Non-pigmented ciliary epithelial cell (primary cell): ENCODE measurements around the gene PTGIR.

ENCODE experiments used
- DNase-seq: peaks from one replicate; pipeline ENCODE4 v3.0.0-alpha.2; 2010; ENCODE audit warnings: low read depth

PTGIR gene

DNA sequence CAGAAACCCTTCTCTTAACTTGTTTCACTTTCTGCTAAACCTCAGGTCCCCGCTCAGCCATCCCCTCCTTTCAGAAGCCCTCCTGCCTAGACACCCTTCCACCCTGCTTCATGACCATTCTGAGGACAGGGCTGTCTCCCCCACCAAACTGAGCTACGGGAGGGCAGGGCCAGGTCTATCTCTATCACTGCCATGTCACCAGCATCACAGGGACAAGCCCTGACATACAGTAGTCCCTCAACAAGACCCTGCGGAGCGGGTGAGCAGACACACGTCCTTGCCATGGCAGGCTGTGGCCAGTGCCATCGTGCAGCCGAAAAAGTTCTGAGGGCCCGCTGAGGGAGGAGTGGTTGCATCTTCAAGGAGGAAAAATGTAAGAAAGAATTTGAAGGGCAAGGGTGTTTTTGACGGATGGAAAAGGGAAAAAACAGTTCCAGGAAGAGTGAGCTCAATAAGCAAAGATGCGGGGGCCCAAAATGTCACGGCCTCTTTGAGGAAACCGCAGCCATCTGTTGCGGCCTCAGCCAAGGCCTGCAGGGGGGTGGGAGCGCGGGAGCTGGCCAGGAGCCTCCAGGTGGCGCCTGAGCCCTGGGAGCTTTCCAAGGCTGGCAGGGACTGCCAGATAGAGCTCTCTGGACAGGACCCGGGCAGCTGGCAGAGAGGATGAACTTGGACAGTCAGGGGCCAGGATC, 8.1 kb downstream of the PTGIR start:
- no peak for DNase-seq

DNA sequence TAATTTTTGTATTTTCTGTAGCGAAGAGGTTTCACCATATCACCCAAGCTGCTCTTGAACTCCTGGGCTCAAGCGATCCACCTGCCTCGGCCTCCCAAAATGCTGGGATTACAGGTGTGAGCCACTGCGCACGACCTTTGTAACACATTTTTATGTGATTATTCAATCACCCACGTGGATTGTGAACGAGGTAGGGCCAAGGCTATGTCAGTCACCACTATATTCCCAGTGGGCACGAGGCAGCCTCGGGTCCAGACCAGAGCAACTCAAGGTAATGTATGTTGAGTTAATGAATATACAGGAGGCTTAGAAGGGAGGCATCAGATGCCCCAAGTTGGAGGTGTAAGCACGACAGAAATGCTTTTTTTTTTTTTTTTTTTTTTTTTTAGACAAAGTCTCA, 8.9 kb downstream of the PTGIR start:
- no peak for DNase-seq

DNA sequence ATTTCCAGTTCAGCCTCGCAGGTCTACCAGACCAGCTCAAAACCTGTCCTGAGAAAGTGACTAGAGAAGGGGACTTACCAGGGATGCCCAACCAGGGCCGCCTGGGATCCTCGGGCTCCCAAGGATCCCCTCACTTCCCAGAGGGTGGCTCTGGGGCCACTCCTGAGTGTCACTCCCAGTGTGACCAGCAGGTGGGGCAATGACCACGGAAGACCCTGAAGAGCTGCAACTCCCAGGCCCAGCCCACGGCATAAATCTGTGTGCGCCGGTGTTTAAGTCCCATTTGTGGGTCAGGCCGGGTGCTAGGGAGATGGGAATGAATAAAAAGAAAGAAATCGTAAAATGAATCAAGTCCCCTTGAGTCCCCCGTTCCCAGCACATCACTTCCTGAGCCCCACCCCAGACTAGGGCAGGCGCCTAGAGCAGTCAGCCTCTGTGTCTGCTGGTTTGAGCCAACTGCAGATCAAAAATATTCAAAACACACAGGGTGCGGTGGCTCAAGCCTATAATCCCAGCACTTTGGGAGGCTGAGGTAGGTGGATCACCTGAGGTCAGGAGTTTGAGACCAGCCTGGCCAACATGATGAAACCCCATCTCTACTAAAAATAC, 10.7 kb downstream of the PTGIR start:
- no peak for DNase-seq

DNA sequence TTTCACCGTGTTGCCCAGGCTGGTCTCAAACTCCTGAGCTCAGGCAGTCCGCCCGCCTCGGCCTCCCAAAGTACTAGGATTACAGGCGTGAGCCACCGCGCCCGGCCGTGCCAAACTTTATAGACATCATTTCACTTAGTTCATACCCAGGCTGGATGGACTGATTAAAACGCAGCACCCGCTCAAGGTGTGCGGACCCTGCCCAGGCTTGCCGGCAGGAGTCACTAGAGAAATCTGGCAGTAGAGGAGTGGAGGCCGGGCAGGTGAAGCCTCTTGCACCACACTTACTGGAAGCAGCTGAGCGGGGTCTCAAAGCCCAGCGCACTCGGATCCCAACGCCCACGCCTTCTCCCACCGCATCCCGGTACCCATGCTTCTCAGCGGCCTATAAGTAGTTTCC, 11.4 kb downstream of the PTGIR start:
- no peak for DNase-seq

DNA sequence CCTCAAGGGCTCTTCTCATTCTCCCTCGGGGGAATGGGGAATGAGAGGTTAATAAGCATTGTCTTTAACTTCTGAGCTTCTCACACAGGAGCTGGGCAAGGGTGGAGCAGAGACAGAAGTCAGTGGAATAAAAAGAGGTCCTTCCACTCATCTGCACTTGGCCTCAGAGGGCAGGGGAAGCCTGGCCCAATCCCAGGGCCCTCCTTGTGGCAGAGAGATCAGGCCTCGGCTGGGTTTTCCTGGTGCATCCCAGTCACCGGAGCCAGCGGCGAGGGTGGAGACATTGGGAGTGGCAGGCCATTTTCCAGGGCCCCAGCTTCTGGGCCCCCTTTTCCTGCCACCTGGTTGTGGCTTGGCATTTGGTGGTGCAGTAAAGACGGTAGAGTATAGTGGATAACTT, 13.1 kb downstream of the PTGIR start:
- DNase-seq = no peak

DNA sequence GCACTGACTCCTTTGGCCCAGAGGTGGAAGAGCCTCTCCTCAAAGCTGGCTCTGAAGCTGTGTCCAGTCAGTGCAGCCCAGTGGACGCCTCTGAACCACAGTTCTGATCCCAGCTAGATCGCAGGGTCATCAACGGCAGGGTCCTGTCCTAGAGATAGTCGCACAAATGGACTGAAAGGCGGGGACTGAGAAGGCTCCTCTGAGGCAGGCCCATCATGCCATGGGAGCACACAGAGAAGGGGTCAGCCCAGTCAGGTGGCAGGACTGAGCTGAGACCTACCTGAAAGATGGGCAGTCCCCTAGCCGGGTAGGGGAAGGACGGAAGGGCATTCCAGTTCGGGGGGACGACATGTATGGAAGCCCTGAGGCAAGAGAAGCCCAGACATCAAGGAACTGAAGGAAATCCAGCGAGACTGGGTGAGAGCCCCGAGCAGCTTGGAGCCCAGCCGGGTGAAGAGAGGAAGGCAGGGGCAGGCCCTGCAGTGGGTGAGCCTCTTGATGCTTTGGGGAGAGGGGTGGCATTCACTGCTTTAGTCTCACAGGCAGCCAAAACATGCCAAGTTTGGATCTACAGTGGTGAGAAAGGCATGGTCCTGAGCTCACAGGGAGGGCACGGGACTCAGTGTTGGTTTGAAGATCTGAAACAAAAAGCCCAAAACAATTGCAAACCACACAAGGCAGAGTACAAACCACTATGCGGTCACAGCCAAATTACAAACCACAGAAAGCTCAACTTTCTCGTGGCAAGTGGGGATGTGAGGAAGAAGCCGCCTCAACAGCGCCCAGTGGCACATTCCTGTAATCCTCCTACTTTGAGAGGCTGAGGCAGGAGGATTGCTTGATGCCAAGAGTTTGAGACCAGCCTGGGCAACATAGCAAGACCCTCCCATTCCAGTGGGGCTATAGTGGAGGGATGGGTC, 13.8 kb downstream of the PTGIR start:
- no peak for DNase-seq

DNA sequence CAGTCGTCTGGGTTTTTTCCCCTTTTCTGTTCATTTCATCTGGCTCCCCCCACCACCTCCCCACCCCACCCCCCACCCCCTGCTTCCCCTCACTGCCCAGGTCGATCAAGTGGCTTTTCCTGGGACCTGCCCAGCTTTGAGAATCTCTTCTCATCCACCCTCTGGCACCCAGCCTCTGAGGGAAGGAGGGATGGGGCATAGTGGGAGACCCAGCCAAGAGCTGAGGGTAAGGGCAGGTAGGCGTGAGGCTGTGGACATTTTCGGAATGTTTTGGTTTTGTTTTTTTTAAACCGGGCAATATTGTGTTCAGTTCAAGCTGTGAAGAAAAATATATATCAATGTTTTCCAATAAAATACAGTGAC, 14.5 kb downstream of the PTGIR start:
- no peak for DNase-seq

DNA sequence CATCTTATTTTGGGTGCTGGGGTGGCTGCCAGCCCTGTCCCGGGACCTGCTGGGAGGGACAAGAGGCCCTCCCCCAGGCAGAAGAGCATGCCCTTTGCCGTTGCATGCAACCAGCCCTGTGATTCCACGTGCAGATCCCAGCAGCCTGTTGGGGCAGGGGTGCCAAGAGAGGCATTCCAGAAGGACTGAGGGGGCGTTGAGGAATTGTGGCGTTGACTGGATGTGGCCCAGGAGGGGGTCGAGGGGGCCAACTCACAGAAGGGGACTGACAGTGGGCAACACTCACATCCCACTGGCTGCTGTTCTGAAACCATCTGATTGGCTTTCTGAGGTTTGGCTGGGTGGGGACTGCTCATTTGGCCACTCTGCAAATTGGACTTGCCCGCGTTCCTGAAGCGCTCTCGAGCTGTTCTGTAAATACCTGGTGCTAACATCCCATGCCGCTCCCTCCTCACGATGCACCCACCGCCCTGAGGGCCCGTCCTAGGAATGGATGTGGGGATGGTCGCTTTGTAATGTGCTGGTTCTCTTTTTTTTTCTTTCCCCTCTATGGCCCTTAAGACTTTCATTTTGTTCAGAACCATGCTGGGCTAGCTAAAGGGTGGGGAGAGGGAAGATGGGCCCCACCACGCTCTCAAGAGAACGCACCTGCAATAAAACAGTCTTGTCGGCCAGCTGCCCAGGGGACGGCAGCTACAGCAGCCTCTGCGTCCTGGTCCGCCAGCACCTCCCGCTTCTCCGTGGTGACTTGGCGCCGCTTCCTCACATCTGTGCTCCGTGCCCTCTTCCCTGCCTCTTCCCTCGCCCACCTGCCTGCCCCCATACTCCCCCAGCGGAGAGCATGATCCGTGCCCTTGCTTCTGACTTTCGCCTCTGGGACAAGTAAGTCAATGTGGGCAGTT, 15.1 kb downstream of the PTGIR start:
- no peak for DNase-seq

DNA sequence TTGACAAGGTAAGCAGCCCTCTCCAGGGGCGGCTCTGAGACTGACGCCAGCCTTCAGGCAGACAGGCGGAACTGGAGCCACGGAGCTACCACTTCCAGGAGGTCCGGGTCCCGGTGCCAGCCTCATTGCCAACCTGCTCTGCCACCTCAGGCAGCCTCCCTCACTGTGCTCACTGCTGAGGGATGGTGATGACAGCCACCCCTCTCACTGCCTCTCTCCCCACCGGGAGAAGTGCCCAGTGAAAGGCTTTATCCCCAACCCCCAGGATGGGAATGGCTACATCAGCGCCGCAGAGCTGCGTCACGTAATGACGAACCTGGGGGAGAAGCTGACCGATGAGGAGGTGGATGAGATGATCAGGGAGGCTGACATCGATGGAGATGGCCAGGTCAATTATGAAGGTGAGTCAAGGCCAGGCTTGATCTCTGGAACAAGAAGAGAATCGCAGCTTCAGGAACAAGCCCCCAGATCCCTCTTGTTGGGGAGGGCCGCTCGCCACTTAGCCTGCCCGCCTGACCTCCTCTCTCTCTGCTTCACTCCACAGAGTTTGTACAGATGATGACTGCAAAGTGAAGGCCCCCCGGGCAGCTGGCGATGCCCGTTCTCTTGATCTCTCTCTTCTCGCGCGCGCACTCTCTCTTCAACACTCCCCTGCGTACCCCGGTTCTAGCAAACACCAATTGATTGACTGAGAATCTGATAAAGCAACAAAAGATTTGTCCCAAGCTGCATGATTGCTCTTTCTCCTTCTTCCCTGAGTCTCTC, 16.1 kb downstream of the PTGIR start:
- DNase-seq = no peak

DNA sequence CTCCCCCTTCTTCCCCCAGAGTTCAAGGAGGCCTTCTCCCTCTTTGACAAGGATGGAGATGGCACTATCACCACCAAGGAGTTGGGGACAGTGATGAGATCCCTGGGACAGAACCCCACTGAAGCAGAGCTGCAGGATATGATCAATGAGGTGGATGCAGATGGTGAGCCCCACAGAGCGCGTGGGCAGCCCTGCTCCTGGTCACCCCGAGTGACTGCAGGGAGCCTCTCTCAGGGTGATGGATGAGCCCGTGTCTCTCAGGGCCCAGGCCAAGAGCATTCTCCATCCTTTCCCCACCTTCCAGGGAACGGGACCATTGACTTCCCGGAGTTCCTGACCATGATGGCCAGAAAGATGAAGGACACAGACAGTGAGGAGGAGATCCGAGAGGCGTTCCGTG, 16.7 kb downstream of the PTGIR start:
- no peak for DNase-seq

DNA sequence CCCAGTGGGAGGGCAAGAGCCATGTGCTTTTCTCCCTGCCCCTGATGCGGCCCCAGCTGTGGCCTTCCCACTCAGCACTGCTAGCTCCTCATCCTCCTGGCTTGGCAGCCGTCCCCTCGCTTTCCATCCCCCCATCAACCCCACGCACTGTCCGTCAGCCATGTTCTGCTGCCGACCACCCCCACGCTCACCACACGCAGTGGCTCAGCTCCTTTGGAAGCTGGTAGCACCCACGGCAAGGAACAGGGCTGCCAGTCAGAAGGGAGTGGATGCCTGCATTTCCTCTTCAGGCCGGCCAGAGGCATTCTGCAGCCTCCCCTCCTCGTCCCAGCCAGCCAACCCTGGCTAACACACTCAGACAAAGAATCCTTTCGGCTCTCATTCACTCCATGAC, 17.4 kb downstream of the PTGIR start:
- no peak for DNase-seq

DNA sequence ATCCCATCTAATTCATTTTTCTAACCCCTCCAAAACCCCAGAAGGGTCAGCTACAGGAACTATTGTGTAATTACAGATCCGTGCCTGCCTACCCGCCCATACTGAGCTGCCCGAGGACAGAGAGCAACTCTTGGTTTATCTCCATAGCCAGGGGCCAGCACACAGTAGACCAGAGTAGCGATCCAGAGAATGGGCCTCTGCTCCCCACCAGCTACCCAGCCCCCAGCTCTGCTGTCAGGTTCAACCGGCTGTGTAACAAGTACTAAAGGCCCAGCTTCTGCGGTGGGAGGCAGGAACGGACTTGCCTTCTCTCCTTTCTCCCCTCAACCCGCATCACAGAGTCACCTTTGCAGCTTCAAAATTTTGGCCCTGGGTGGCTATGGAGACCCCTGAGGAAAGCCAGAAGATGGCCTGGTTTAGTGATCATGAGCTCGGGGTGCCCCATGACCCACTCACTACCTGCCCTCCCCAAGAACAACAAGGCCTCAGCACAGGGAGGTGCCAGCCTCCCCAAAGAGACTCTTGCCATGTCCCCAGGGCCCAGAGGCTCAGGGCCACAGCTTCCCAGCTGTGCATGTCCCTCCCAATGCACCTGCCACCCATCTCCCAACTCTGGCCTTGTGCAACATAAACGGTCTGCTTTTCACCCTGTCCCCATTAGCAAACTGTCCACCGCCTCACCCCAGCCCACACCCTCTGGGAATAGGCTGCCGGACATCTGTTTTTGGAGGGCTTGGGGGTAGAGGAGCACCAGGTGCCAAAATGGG, 18.0 kb downstream of the PTGIR start:
- no peak for DNase-seq

DNA sequence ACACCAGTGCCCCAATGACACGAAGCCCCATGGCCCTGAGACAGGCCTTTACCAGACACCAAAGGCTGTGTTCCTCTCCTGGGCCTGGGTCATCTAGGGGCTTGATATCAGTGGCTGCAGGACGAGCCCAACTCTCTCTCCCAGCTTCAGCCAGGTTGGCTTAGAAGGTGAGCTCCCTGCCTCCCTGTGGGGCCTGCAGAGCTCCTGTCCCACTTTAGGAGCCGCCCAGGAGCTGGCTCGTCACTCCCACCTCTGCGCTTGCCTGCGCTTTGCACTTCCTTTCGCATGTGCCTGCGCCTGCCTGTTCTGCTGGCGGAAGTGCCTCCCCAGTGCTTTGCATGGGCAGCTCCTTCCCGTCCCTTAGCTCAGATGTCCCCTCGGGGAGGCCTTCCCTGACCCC, 18.9 kb downstream of the PTGIR start:
- no peak for DNase-seq

DNA sequence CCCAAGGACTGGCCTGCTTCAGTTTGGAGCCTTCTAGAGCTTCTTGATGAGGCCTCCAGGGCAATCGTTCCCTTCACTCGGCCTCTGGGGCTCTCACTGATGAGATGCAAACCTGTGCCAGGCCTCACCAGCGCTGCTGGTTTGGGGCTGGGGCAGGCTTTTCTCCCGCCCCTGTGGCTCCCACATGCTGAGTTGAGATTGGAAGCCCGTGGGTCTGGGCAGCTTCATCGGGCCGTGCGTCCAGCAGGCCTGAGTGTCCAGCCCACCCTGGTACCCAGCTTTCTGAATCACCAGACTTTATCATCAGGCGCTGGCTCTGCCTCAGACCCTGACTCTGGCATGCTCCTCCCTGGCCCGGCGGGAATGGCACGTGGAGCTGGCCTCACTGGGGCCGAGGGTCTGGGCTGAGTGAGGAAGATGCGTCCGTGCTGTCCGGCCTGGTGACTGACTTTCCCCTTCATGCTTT, 19.5 kb downstream of the PTGIR start:
- DNase-seq = no peak

DNA sequence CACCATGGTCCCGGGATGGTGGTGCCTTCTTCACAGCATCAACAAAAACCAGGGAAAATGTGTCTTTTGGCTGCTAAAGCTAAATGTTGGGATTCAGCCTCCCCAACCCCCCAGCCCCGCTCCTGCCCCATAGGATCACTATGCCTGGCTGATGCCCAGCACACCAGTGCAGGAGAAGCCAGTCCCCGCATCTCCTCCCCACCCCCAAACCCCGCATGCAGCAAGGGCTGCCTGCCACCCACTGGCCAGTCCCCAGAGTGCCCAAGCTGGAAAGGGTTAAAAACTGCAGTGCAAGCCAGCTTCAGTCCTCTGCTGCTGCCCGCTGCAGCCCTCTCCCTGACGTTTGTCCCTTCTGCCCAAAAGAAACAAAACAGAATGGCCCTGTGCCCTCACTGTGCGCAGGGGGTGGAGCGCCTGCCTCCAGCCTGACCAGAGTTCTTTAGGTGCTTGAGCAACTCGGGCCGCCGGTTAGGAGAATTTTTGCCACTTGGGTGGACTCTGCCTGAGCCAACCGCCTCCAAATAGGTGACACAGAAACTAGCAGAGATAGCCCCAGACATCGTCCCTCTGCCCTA, 20.0 kb downstream of the PTGIR start:
- no peak for DNase-seq

DNA sequence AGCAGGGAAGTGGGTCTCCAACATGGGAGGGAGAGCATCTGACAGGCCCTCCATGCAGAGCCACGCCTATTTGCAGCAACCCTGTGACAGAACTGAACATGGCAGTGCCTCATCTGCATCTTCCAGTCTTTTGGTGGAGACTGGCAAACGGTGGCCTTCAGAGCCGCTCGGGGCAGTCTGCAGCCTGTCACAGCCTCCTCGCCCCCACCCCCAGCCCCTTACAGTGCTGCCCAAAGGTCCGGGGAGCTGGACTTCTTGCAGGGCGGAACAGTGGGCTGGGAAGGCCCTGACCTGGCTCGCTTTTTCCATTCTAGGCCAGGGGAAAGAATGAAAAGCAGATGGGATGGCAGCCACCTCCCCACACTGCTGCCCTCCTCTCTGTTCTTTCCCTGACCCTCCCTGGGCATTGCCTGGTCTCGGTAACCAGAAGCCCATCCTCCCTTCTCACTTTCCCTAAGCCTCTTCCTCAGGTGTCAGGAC, 21.1 kb downstream of the PTGIR start:
- no peak for DNase-seq

DNA sequence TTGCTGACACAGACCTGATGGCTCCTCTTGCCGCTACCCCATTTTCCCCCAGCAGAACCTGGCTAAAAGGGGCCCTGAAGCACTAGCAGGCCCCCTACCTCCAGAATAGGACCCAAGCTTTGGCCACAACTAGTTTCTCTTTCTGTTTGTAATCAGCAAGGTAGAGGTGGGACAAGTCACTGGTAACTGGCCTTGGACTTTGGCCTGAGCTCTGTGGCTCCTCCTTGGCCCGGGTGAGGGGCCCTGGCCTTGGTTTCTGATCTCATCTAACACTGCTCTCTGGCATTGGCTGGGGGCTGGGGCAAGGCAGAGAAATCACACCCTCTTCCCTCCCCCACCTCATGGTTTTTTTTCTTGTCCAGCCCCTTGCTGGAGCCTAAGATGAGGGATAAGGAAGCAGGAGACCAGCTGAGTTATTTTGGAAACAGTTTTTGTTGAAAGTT, 21.7 kb downstream of the PTGIR start:
- DNase-seq = no peak

DNA sequence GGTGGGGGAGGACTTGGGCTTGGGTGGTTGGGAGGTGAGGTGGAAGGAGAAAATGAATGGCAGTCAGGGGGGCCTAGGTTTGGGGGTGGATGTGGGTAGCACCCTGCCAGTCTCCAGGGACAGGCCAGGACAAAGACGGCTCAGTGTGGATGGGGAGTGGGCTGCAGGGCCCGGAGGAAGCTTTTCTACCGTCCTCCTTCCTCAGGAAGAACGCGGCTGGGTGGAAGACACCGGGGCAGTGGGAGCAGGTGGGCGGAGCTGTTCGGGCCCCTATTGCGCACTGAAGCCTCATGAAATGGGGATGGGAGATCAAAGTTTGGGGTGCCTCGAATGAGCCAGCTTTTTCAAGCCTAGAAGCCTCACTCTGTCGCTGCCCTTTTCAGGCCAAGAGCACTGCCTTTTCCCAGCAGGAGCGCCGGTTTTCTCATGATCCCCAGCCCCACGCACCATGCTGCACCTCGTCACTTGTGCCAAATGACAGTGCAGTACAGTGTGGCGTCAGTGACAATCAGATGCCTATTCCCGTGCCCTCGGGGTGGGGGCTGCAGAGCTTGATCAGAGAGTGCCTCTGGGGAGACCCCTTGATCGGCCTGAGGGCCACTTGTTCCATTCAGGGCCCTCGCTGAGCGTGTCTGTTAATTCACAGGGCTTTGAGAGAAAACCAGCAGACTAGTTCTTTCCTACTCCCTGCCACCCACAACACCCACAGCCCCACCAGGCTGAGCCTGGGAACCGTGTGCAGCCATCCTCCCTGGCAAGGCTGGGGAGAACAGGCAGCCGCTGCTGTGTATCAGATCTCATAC, 22.3 kb downstream of the PTGIR start:
- no peak for DNase-seq
